ENCODE results near the gene MBNL1. TPM values are rescaled to one million over a fixed set of nuclear protein-coding genes. Genes with fewer than 3 reads are reported as not detected.
A peak's percentile ranks its signal among the peaks of the same experiment; 100 is the strongest.

MBNL1 gene
- total RNA-seq, 1 experiment from 2014 or later, result 117 TPM

DNA sequence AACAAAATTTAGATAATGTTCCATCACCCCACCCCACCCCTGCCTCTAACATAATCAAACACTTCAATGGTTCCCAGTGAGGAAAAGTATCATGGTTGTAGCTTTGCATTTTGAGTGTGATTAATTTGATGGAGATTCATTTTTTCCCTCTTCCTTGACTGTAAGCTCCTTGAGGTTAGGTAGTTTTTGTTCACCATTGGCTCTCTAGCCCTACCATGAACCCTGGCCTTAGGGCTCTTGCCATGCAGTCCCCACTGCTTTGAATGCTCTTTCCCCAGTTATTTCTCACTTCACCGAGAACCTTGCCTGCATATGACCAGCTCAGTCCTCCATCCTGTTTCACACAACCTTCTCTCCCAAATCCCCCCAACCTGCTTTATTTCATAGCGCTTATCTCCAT lies 5.0 kb upstream of the MBNL1 start:
- ChIA-PET CTCF (no interaction called here), POLR2A (ENCODE audit: low non-redundant PET) (no interaction called here)
- Histone ChIP-seq H3K36me3 (ENCODE audit: insufficient read depth, low read length, poor library complexity, severe bottlenecking) (no peaks in the 10 kb centered on the region), H3K4me3 (ENCODE audit: low read depth, low read length, poor library complexity, severe bottlenecking) (no peak overlapping the region), H3K27ac (ENCODE audit: low read depth, low read length, poor library complexity, severe bottlenecking) (no peak overlapping the region), H3K27me3 (replicated peaks; ENCODE audit: insufficient read depth, low read depth, low read length, poor library complexity) (no peaks in the 10 kb centered on the region), H3K4me1 (ENCODE audit: insufficient read depth, low read length, poor library complexity, severe bottlenecking) (peaks cover 9% of the 10 kb centered on the region), H3K9me3 (ENCODE audit: low read depth, low read length, poor library complexity, severe bottlenecking) (no peaks in the 10 kb centered on the region)
- no TSS peak for BruUV-seq (replicated peaks)
- no peak for DNase-seq (ENCODE audit: low spot score)
- no peak for TF ChIP-seq EZH2 (IDR thresholded peaks at IDR 0.05; ENCODE audit: borderline replicate concordance, low read depth, low read length, poor library complexity, severe bottlenecking)
- TF ChIP-seq, protein P1, sequence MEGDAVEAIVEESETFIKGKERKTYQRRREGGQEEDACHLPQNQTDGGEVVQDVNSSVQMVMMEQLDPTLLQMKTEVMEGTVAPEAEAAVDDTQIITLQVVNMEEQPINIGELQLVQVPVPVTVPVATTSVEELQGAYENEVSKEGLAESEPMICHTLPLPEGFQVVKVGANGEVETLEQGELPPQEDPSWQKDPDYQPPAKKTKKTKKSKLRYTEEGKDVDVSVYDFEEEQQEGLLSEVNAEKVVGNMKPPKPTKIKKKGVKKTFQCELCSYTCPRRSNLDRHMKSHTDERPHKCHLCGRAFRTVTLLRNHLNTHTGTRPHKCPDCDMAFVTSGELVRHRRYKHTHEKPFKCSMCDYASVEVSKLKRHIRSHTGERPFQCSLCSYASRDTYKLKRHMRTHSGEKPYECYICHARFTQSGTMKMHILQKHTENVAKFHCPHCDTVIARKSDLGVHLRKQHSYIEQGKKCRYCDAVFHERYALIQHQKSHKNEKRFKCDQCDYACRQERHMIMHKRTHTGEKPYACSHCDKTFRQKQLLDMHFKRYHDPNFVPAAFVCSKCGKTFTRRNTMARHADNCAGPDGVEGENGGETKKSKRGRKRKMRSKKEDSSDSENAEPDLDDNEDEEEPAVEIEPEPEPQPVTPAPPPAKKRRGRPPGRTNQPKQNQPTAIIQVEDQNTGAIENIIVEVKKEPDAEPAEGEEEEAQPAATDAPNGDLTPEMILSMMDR (conservative IDR thresholded peaks at IDR 0.05; ENCODE audit: low read depth, low read length), result no peak
- intact Hi-C loops (cut with micrococcal nuclease; ENCODE audit: unreplicated experiment), result no loop called here

- DNase-seq (ENCODE audit: low spot score), result no peak
- H3K27me3 ChIP-seq (replicated peaks; ENCODE audit: insufficient read depth, low read depth, low read length, poor library complexity), result no peaks in the 10 kb centered on the region
- no peak overlapping the region for H3K4me3 ChIP-seq (ENCODE audit: low read depth, low read length, poor library complexity, severe bottlenecking)
- no peaks in the 10 kb centered on the region for H3K9me3 ChIP-seq (ENCODE audit: low read depth, low read length, poor library complexity, severe bottlenecking)
- no TSS peak for BruUV-seq (replicated peaks)
- peaks cover 9% of the 10 kb centered on the region for H3K4me1 ChIP-seq (ENCODE audit: insufficient read depth, low read length, poor library complexity, severe bottlenecking)
- ChIA-PET CTCF (no interaction called here), POLR2A (ENCODE audit: low non-redundant PET) (no interaction called here)
- intact Hi-C loops (cut with micrococcal nuclease; ENCODE audit: unreplicated experiment), result no loop called here
- TF ChIP-seq, protein P1 (conservative IDR thresholded peaks at IDR 0.05; ENCODE audit: low read depth, low read length), result no peak
- TF ChIP-seq EZH2 (IDR thresholded peaks at IDR 0.05; ENCODE audit: borderline replicate concordance, low read depth, low read length, poor library complexity, severe bottlenecking), result no peak
- no peak overlapping the region for H3K27ac ChIP-seq (ENCODE audit: low read depth, low read length, poor library complexity, severe bottlenecking)
- no peaks in the 10 kb centered on the region for H3K36me3 ChIP-seq (ENCODE audit: insufficient read depth, low read length, poor library complexity, severe bottlenecking)
Observed at GRCh38 chr3:152264378-152264777, 4.4 kb upstream of the MBNL1 start.

GRCh38 chr3:152266221-152266995 lies 2.3 kb upstream of the MBNL1 start:
- no peak overlapping the region for H3K27ac ChIP-seq (ENCODE audit: low read depth, low read length, poor library complexity, severe bottlenecking)
- CTCF ChIA-PET, result no interaction called here
- H3K36me3 ChIP-seq (ENCODE audit: insufficient read depth, low read length, poor library complexity, severe bottlenecking), result no peaks in the 10 kb centered on the region
- H3K27me3 ChIP-seq (replicated peaks; ENCODE audit: insufficient read depth, low read depth, low read length, poor library complexity), result no peaks in the 10 kb centered on the region
- H3K9me3 ChIP-seq (ENCODE audit: low read depth, low read length, poor library complexity, severe bottlenecking), result no peaks in the 10 kb centered on the region
- TF ChIP-seq EZH2 (IDR thresholded peaks at IDR 0.05; ENCODE audit: borderline replicate concordance, low read depth, low read length, poor library complexity, severe bottlenecking), result no peak
- TF ChIP-seq, protein P1 (conservative IDR thresholded peaks at IDR 0.05; ENCODE audit: low read depth, low read length), result no peak
- BruUV-seq (replicated peaks), result no TSS peak
- H3K4me3 ChIP-seq (ENCODE audit: low read depth, low read length, poor library complexity, severe bottlenecking), result no peak overlapping the region
- DNase-seq (ENCODE audit: low spot score), result peak; percentile 50
- POLR2A ChIA-PET (ENCODE audit: low non-redundant PET), result no interaction called here
- intact Hi-C loops (cut with micrococcal nuclease; ENCODE audit: unreplicated experiment), result no loop called here
- peaks cover 15% of the 10 kb centered on the region for H3K4me1 ChIP-seq (ENCODE audit: insufficient read depth, low read length, poor library complexity, severe bottlenecking)
